Right atrium auricular region (tissue), 2 donors: ENCODE measurements around the gene ZNF521. TPM values are rescaled to one million over a fixed set of nuclear protein-coding genes. Genes with fewer than 3 reads are reported as not detected.

Experiments
- DNase-seq: peaks from one replicate; pipeline ENCODE4 v3.0.0-alpha.2; 2019; ENCODE audit warnings: low spot score
- H3K27ac ChIP-seq, 2 donors: fragments of 200-600 bp; sonication (generic); 1 replicate in 1 of 2; 2 replicates in 1 of 2; pipeline ENCODE4 v1.5.1; 2016 to 2019
- H3K27me3 ChIP-seq, 2 donors: fragments of 200-600 bp; sonication (generic); one replicate each; pipeline versions ENCODE4 v1.5.1 to v1.6.0; 2017 to 2019
- H3K36me3 ChIP-seq: fragments of 200-600 bp; sonication (generic); one replicate; pipeline ENCODE4 v1.5.1; 2016
- H3K4me1 ChIP-seq, 2 donors: fragments of 200-600 bp; sonication (generic); one replicate each; pipeline versions ENCODE4 v1.5.1 to v1.6.0; 2017 to 2019
- H3K4me3 ChIP-seq, 2 donors: fragments of 200-600 bp; sonication (generic); 1 replicate in 1 of 2; 2 replicates in 1 of 2; pipeline ENCODE4 v1.5.1; 2017 to 2019; ENCODE audit warnings: mild to moderate bottlenecking in 1 of 2, moderate library complexity in 1 of 2
- H3K9me3 ChIP-seq, 2 donors: fragments of 200-600 bp; sonication (generic); one replicate each; pipeline ENCODE4 v1.5.1; 2019
- CTCF ChIP-seq, 2 donors: fragments of 200-600 bp; sonication (generic); IDR thresholded peaks; one replicate each; pipeline ENCODE4 v1.5.1; 2019; ENCODE audit warnings: antibody characterized with exemption in 2 of 2
- total RNA-seq, 2 donors: library from RNA; depleted of rRNA; stranded (reverse); fragments of >200 nt; gene quantifications; one replicate each; pipeline ENCODE4 v1.1.0, GENCODE V29; 2016

ZNF521 gene
- total RNA-seq, 2 donors from 2014 or later: 36.1 to 37.5 TPM

GRCh38 chr18:25103468-25104155 is 248.4 kb downstream of the ZNF521 start:
- no peak for TF ChIP-seq CTCF (IDR thresholded peaks at IDR 0.05)
- Histone ChIP-seq H3K27me3 (no peaks in the 10 kb centered on the region), H3K4me1 (peaks cover 0 to 11% of the 10 kb centered on the region in 2 donors), H3K27ac (no peak overlapping the region), H3K4me3 (no peak overlapping the region), H3K36me3 (no peaks in the 10 kb centered on the region), H3K9me3 (no peaks in the 10 kb centered on the region)
- no peak for DNase-seq

- Histone ChIP-seq H3K27me3 (no peaks in the 10 kb centered on the region), H3K4me1 (peaks cover 0 to 11% of the 10 kb centered on the region in 2 donors), H3K27ac (no peak overlapping the region), H3K9me3 (no peaks in the 10 kb centered on the region), H3K36me3 (no peaks in the 10 kb centered on the region), H3K4me3 (no peak overlapping the region)
- TF ChIP-seq CTCF (IDR thresholded peaks at IDR 0.05): no peak
- no peak for DNase-seq
Measured at GRCh38 chr18:25102662-25103061, 249.3 kb downstream of the ZNF521 start.

- H3K27me3 ChIP-seq: no peaks in the 10 kb centered on the region
- DNase-seq: no peak
- no peaks in the 10 kb centered on the region for H3K9me3 ChIP-seq
- TF ChIP-seq CTCF (IDR thresholded peaks at IDR 0.05): no peak
- no peak overlapping the region for H3K27ac ChIP-seq
- peaks cover 0 to 11% of the 10 kb centered on the region in 2 donors for H3K4me1 ChIP-seq
- H3K4me3 ChIP-seq: no peak overlapping the region
- no peaks in the 10 kb centered on the region for H3K36me3 ChIP-seq
Measured at GRCh38 chr18:25100418-25100817, 251.5 kb downstream of the ZNF521 start.

- no peak overlapping the region for H3K27ac ChIP-seq
- no peak overlapping the region for H3K4me3 ChIP-seq
- H3K27me3 ChIP-seq: no peaks in the 10 kb centered on the region
- H3K9me3 ChIP-seq: no peaks in the 10 kb centered on the region
- no peak for TF ChIP-seq CTCF (IDR thresholded peaks at IDR 0.05)
- H3K4me1 ChIP-seq: peaks cover 0 to 11% of the 10 kb centered on the region in 2 donors
- DNase-seq: no peak
- no peaks in the 10 kb centered on the region for H3K36me3 ChIP-seq
Measured at GRCh38 chr18:25099895-25100294, 252.1 kb downstream of the ZNF521 start.

GRCh38 chr18:25097569-25098056 is 254.4 kb downstream of the ZNF521 start:
- Histone ChIP-seq H3K27ac (no peak overlapping the region), H3K36me3 (no peaks in the 10 kb centered on the region), H3K4me3 (no peak overlapping the region), H3K4me1 (peaks cover 0 to 11% of the 10 kb centered on the region in 2 donors), H3K27me3 (no peaks in the 10 kb centered on the region), H3K9me3 (no peaks in the 10 kb centered on the region)
- DNase-seq: no peak
- TF ChIP-seq CTCF (IDR thresholded peaks at IDR 0.05): no peak

GRCh38 chr18:25097057-25097456 is 254.9 kb downstream of the ZNF521 start:
- no peak overlapping the region for H3K27ac ChIP-seq
- H3K36me3 ChIP-seq: no peaks in the 10 kb centered on the region
- no peak overlapping the region for H3K4me3 ChIP-seq
- peaks cover 0 to 11% of the 10 kb centered on the region in 2 donors for H3K4me1 ChIP-seq
- H3K27me3 ChIP-seq: no peaks in the 10 kb centered on the region
- no peak for TF ChIP-seq CTCF (IDR thresholded peaks at IDR 0.05)
- H3K9me3 ChIP-seq: no peaks in the 10 kb centered on the region
- DNase-seq: no peak
